ENCODE measurements around the gene SLFN12L.

The SLFN12L gene

DNA sequence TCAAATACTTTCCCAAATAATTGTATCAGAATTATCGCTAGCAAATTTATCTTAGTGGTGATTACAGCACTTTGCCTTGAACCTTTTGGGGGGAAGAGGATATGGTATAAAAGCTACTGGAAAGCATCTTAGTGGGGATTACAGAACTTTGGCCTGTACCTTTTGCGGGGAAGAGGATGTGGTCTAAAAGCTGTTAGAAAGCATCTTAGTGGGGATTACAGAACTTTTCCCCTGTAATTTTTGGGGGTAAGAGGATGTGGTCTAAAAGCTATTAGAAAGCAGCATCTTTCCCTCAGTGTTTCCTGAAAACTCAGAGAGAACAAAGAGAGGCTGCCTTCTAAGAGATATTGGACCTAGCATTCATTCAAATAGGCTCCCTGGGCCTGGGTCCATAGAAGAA lies 109.2 kb downstream of the SLFN12L start:
- DNase-seq = no peak

DNA sequence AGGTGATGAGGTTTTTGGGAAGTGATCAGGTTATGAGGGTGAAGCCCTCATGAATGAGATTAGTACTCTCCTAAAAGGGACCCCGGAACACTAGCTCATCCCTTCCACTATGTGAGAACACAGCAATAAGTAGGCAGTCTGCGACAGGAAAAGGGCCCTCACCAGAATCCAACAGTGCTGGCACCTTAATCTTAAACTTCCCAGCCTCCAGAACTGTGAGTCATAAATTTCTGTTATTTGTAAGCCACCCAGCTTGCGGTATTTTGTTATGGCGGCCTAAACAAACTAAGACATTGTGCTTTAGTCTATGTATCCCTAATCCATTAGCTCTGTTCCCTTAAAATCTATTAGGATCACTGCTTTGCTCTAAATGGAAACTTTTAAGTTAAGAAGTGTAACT lies 113.7 kb downstream of the SLFN12L start:
- no peak for DNase-seq
